HCT116 (cell line): ENCODE data around the gene BDKRB1. TPM values are rescaled to one million over a fixed set of nuclear protein-coding genes. Genes with fewer than 3 reads are reported as not detected.

Experiments used
- ATAC-seq: fragments of 200-7000 bp; cut with Tn5 transposase; 2 replicates; pipeline ENCODE4 v1.9.1; 2020; ENCODE audit warnings: mild to moderate bottlenecking, moderate library complexity
- BruUV-seq: library from RNA; stranded (reverse); fragments of 400-500 nt; replicated peaks from 2 replicates; lab custom pipeline; 2021; lab: Mats Ljungman, UMichigan
- CTCF ChIA-PET: fragments of 300-600 bp; sonication (Branson Sonifier 250); formaldehyde crosslinking; loops from one replicate; lab custom pipeline; 2021; ENCODE audit warnings: antibody characterized with exemption; lab: Charles Lee
- POLR2A ChIA-PET: fragments of 300-600, 350-600 bp; sonication (Branson Sonifier 250); formaldehyde crosslinking; loops from one replicate; lab custom pipeline; 2021; ENCODE audit warnings: antibody characterized with exemption; lab: Charles Lee
- RAD21 ChIA-PET, 2 experiments: fragments of 300-600 bp; sonication (Branson Sonifier 250); formaldehyde crosslinking; loops; one replicate each; lab custom pipeline; 2023; ENCODE audit warnings: low total read pairs in 2 of 2; ENCODE audit not compliant: uncharacterized antibody in 2 of 2, unreplicated experiment in 2 of 2, low non-redundant PET in 1 of 2; lab: Charles Lee
- DNase-seq: peaks from one replicate; pipeline ENCODE4 v3.0.0-alpha.2; 2010; ENCODE audit warnings: low read depth, low spot score
- H2AFZ ChIP-seq: fragments of 200-600 bp; shearing (Covaris generic), sonication (generic); 2 replicates; pipeline ENCODE4 v1.6.1; 2017; ENCODE audit warnings: low read depth, mixed run types, mixed read lengths, antibody characterized with exemption, low read length; ENCODE audit not compliant: poor library complexity, severe bottlenecking
- H3K27ac ChIP-seq: 2 replicates; pipeline ENCODE4 v1.5.1; 2012; ENCODE audit warnings: low read depth, low read length
- H3K27me3 ChIP-seq: fragments of 200-600 bp; sonication (generic); 2 replicates; pipeline ENCODE4 v1.6.1; 2016; ENCODE audit warnings: mixed run types, low read length, mixed read lengths; ENCODE audit not compliant: insufficient read depth
- H3K36me3 ChIP-seq, 2 experiments: fragments of 200-500 bp in 1 of 2; fragments of 200-600 bp in 1 of 2; sonication (Bioruptor generic) in 1 of 2; sonication (generic) in 1 of 2; 2 replicates each; pipeline versions ENCODE4 v1.5.1 to v1.6.1; 2014 to 2016; ENCODE audit warnings: low read length in 2 of 2, inconsistent platforms in 1 of 2, mixed read lengths in 1 of 2, mixed run types in 1 of 2; ENCODE audit not compliant: insufficient read depth in 2 of 2, control insufficient read depth in 1 of 2
- H3K4me1 ChIP-seq, 2 experiments: fragments of 200-600 bp in 1 of 2; sonication (generic) in 1 of 2; 2 replicates each; pipeline versions ENCODE4 v1.5.1 to v1.6.1; 2012 to 2017; ENCODE audit warnings: low read length in 2 of 2, inconsistent platforms in 1 of 2, mild to moderate bottlenecking in 1 of 2, mixed read lengths in 1 of 2, mixed run types in 1 of 2, moderate library complexity in 1 of 2; ENCODE audit not compliant: insufficient read depth in 2 of 2, control insufficient read depth in 1 of 2
- H3K4me2 ChIP-seq: fragments of 200-600 bp; sonication (generic); 2 replicates; pipeline ENCODE4 v1.6.1; 2017; ENCODE audit warnings: mixed run types, low read length, mixed read lengths
- H3K4me3 ChIP-seq, 2 experiments: fragments of 200-600 bp in 1 of 2; sonication (generic) in 1 of 2; replicated peaks in 1 of 2; 2 replicates each; pipeline ENCODE4 v1.5.1; 2011 to 2016; ENCODE audit warnings: low read length in 2 of 2, control low read depth in 1 of 2, low read depth in 1 of 2, mild to moderate bottlenecking in 1 of 2, mixed read lengths in 1 of 2, mixed run types in 1 of 2
- H3K79me2 ChIP-seq: fragments of 200-600 bp; sonication (generic); 2 replicates; pipeline ENCODE4 v1.6.1; 2017; ENCODE audit warnings: mild to moderate bottlenecking, mixed run types, low read length, moderate library complexity, mixed read lengths; ENCODE audit not compliant: insufficient read depth
- H3K9ac ChIP-seq: fragments of 200-600 bp; sonication (generic); 2 replicates; pipeline ENCODE4 v1.6.1; 2016; ENCODE audit warnings: low read length, mixed read lengths
- H3K9me2 ChIP-seq: fragments of 200-600 bp; sonication (generic), shearing (Covaris generic); 2 replicates; pipeline ENCODE4 v1.6.1; 2017; ENCODE audit warnings: mixed run types, mild to moderate bottlenecking, moderate library complexity; ENCODE audit not compliant: insufficient read depth
- H3K9me3 ChIP-seq, 2 experiments: fragments of 200-500 bp in 1 of 2; fragments of 200-600 bp in 1 of 2; sonication (Bioruptor generic) in 1 of 2; sonication (generic) in 1 of 2; 2 replicates each; pipeline ENCODE4 v1.6.1; 2014 to 2017; ENCODE audit warnings: low read length in 2 of 2, mixed read lengths in 2 of 2, inconsistent platforms in 1 of 2, low read depth in 1 of 2, mild to moderate bottlenecking in 1 of 2, mixed run types in 1 of 2, moderate library complexity in 1 of 2; ENCODE audit not compliant: control insufficient read depth in 1 of 2, insufficient read depth in 1 of 2
- H4K20me1 ChIP-seq: fragments of 200-600 bp; sonication (generic), shearing (Covaris generic); 2 replicates; pipeline ENCODE4 v1.6.1; 2017; ENCODE audit warnings: mixed run types, mild to moderate bottlenecking, moderate library complexity; ENCODE audit not compliant: insufficient read depth
- CBX3 ChIP-seq: IDR thresholded peaks from 2 replicates; pipeline ENCODE4 v1.6.1; 2012; ENCODE audit warnings: low read depth
- EGR1 ChIP-seq: IDR thresholded peaks from 2 replicates; pipeline ENCODE4 v1.6.1; 2012; ENCODE audit warnings: low read depth
- POLR2A ChIP-seq: IDR thresholded peaks from 2 replicates; pipeline ENCODE4 v1.7.0; 2011; ENCODE audit warnings: borderline replicate concordance; ENCODE audit not compliant: insufficient read depth, insufficient read length; ENCODE audit errors: extremely low read depth
- POLR2AphosphoS5 ChIP-seq: IDR thresholded peaks from 2 replicates; pipeline ENCODE4 v1.6.1; 2011; ENCODE audit warnings: mild to moderate bottlenecking, low read depth, low read length, moderate library complexity
- RAD21 ChIP-seq: IDR thresholded peaks from 2 replicates; pipeline ENCODE4 v1.6.1; 2012; ENCODE audit warnings: low read depth, mild to moderate bottlenecking
- SRF ChIP-seq: IDR thresholded peaks from 2 replicates; pipeline ENCODE4 v1.6.1; 2012; ENCODE audit warnings: low read depth
- intact Hi-C: fragments of 100-400 bp; cut with micrococcal nuclease; formaldehyde crosslinking; loops from 2 replicates; pipeline ENCODE4 v1.10.0; 2022
- total RNA-seq: library from RNA; stranded (reverse); gene quantifications from one replicate; pipeline ENCODE4 v1.2.1, GENCODE V29; 2021; ENCODE audit not compliant: unreplicated experiment
- TF ChIP-seq, protein P1 (sequence below), 3 experiments: fragments of 200-600 bp in 1 of 3; sonication (generic) in 1 of 3; IDR thresholded peaks in 2 of 3; conservative IDR thresholded peaks in 1 of 3; 2 replicates each; pipeline ENCODE4 v1.5.1; 2012 to 2017; ENCODE audit warnings: low read depth in 2 of 3, low read length in 2 of 3, antibody characterized with exemption in 1 of 3, borderline replicate concordance in 1 of 3, control low read depth in 1 of 3, mild to moderate bottlenecking in 1 of 3, mixed read lengths in 1 of 3, mixed run types in 1 of 3, moderate library complexity in 1 of 3; ENCODE audit not compliant: insufficient read depth in 1 of 3
- TF ChIP-seq, protein P2 (sequence below): IDR thresholded peaks from 2 replicates; pipeline ENCODE4 v1.6.1; 2011; ENCODE audit warnings: mild to moderate bottlenecking, low read length, moderate library complexity; ENCODE audit not compliant: insufficient replicate concordance; ENCODE audit errors: extremely low read depth
- TF ChIP-seq, protein P3 (sequence below): IDR thresholded peaks from 2 replicates; pipeline ENCODE4 v1.6.1; 2012; ENCODE audit warnings: low read depth

The BDKRB1 gene
- total RNA-seq, 1 experiment from 2014 or later: not detected

DNA sequence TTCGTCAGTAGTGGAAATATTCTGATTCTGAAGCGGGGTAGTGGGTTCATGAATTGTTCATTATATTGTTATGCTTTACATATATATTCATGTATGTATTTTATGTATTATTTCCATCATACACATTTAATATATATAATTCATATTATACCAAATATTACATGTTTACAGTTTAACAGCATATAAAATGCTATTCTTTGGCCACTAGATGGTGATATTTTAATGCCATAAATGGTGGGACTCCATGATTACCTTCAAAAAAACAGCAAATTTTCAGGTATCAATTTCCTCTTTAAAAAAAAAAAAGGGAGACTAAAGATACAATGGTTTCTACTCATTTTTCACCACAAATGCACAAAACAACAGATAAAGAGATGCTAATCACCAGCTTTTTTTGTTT lies 41.0 kb downstream of the BDKRB1 start:
- ChIA-PET RAD21 (no interaction called here), CTCF (no interaction called here)
- no TSS peak for BruUV-seq

More for the DNA sequence above, 41.0 kb downstream of the BDKRB1 start:
- no peaks in the 10 kb centered on the region for H3K9me2 ChIP-seq
- no peaks in the 10 kb centered on the region for H3K4me1 ChIP-seq
- intact Hi-C loops: loop anchor here (1.0 kb wide), 1 partner anchor 127 kb away; no protein-coding TSS in a partner anchor
- TF ChIP-seq POLR2A (no peak), SRF (0 out of 2 replicates have a peak, but pooled peaks have one; percentile 40), RAD21 (peak; percentile 68), CBX3 (no peak), POLR2AphosphoS5 (no peak), EGR1 (no peak)
- TF ChIP-seq, protein P1, sequence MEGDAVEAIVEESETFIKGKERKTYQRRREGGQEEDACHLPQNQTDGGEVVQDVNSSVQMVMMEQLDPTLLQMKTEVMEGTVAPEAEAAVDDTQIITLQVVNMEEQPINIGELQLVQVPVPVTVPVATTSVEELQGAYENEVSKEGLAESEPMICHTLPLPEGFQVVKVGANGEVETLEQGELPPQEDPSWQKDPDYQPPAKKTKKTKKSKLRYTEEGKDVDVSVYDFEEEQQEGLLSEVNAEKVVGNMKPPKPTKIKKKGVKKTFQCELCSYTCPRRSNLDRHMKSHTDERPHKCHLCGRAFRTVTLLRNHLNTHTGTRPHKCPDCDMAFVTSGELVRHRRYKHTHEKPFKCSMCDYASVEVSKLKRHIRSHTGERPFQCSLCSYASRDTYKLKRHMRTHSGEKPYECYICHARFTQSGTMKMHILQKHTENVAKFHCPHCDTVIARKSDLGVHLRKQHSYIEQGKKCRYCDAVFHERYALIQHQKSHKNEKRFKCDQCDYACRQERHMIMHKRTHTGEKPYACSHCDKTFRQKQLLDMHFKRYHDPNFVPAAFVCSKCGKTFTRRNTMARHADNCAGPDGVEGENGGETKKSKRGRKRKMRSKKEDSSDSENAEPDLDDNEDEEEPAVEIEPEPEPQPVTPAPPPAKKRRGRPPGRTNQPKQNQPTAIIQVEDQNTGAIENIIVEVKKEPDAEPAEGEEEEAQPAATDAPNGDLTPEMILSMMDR (IDR thresholded peaks at IDR 0.05 in 2 of 3, conservative IDR thresholded peaks at IDR 0.05 in 1 of 3; ENCODE audit: borderline replicate concordance in 1 of 3, insufficient read depth in 1 of 3, low read depth in 2 of 3, low read length in 2 of 3): peak; percentile 33 to 65 (median 43); a peak in 4 of 6 replicates
- TF ChIP-seq, protein P2, sequence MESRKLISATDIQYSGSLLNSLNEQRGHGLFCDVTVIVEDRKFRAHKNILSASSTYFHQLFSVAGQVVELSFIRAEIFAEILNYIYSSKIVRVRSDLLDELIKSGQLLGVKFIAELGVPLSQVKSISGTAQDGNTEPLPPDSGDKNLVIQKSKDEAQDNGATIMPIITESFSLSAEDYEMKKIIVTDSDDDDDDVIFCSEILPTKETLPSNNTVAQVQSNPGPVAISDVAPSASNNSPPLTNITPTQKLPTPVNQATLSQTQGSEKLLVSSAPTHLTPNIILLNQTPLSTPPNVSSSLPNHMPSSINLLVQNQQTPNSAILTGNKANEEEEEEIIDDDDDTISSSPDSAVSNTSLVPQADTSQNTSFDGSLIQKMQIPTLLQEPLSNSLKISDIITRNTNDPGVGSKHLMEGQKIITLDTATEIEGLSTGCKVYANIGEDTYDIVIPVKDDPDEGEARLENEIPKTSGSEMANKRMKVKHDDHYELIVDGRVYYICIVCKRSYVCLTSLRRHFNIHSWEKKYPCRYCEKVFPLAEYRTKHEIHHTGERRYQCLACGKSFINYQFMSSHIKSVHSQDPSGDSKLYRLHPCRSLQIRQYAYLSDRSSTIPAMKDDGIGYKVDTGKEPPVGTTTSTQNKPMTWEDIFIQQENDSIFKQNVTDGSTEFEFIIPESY: no peak
- TF ChIP-seq, protein P3, sequence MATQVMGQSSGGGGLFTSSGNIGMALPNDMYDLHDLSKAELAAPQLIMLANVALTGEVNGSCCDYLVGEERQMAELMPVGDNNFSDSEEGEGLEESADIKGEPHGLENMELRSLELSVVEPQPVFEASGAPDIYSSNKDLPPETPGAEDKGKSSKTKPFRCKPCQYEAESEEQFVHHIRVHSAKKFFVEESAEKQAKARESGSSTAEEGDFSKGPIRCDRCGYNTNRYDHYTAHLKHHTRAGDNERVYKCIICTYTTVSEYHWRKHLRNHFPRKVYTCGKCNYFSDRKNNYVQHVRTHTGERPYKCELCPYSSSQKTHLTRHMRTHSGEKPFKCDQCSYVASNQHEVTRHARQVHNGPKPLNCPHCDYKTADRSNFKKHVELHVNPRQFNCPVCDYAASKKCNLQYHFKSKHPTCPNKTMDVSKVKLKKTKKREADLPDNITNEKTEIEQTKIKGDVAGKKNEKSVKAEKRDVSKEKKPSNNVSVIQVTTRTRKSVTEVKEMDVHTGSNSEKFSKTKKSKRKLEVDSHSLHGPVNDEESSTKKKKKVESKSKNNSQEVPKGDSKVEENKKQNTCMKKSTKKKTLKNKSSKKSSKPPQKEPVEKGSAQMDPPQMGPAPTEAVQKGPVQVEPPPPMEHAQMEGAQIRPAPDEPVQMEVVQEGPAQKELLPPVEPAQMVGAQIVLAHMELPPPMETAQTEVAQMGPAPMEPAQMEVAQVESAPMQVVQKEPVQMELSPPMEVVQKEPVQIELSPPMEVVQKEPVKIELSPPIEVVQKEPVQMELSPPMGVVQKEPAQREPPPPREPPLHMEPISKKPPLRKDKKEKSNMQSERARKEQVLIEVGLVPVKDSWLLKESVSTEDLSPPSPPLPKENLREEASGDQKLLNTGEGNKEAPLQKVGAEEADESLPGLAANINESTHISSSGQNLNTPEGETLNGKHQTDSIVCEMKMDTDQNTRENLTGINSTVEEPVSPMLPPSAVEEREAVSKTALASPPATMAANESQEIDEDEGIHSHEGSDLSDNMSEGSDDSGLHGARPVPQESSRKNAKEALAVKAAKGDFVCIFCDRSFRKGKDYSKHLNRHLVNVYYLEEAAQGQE: no peak
- no peaks in the 10 kb centered on the region for H3K27me3 ChIP-seq
- POLR2A ChIA-PET: no interaction called here
- H3K9ac ChIP-seq: no peak overlapping the region
- H3K4me3 ChIP-seq: no peak overlapping the region
- no peak for ATAC-seq
- no peak overlapping the region for H2AFZ ChIP-seq
- H4K20me1 ChIP-seq: no peaks in the 10 kb centered on the region
- H3K27ac ChIP-seq: no peak overlapping the region
- H3K79me2 ChIP-seq: no peaks in the 10 kb centered on the region
- no peaks in the 10 kb centered on the region for H3K9me3 ChIP-seq
- H3K4me2 ChIP-seq: no peak overlapping the region
- DNase-seq: no peak
- no peaks in the 10 kb centered on the region for H3K36me3 ChIP-seq
